H1 (cell line): ENCODE measurements around the gene RPS13. TPM values are rescaled to one million over a fixed set of nuclear protein-coding genes. Genes with fewer than 3 reads are reported as not detected.

Source experiments
- CTCF ChIA-PET: fragments of 300-600 bp; sonication (Branson Sonifier 250); formaldehyde crosslinking; loops from one replicate; lab custom pipeline; 2021; ENCODE audit not compliant: partially characterized antibody; lab: Charles Lee
- POLR2A ChIA-PET: fragments of 300-600 bp; sonication (Branson Sonifier 250); formaldehyde crosslinking; loops from one replicate; lab custom pipeline; 2021; ENCODE audit warnings: inconsistent platforms; ENCODE audit not compliant: partially characterized antibody; lab: Charles Lee
- DNase-seq, 2 experiments: peaks; one replicate each; pipeline versions ENCODE4 v3.0.0 to v3.0.0-alpha.2; 2010 to 2022; ENCODE audit warnings: low spot score in 2 of 2, low read depth in 1 of 2, mixed read lengths in 1 of 2
- FAIRE-seq: peaks from 2 replicates; lab custom pipeline; 2011; peaks lifted over from hg19 to GRCh38; lab: Jason Lieb, UNC
- H2AFZ ChIP-seq: 2 replicates; pipeline ENCODE4 v1.8.1; 2012; ENCODE audit warnings: low read length, inconsistent platforms
- H2AK5ac ChIP-seq: 2 replicates; pipeline ENCODE4 v1.6.1; 2013; ENCODE audit warnings: low read depth, low read length
- H2BK120ac ChIP-seq: replicated peaks from 2 replicates; pipeline ENCODE3; 2013; ENCODE audit warnings: low read depth, low read length, inconsistent platforms
- H2BK12ac ChIP-seq: 2 replicates; pipeline ENCODE4 v1.6.1; 2013; ENCODE audit warnings: low read depth, low read length
- H2BK15ac ChIP-seq: 2 replicates; pipeline ENCODE4 v1.6.1; 2013; ENCODE audit warnings: low read length
- H2BK20ac ChIP-seq: 2 replicates; pipeline ENCODE4 v1.6.1; 2013; ENCODE audit warnings: low read length
- H2BK5ac ChIP-seq: 2 replicates; pipeline ENCODE4 v1.6.1; 2013; ENCODE audit warnings: low read depth, low read length
- H3K14ac ChIP-seq: 2 replicates; pipeline ENCODE4 v1.6.1; 2013; ENCODE audit warnings: inconsistent platforms; ENCODE audit not compliant: insufficient read length
- H3K18ac ChIP-seq: 2 replicates; pipeline ENCODE4 v1.6.1; 2013; ENCODE audit warnings: low read length; ENCODE audit errors: extremely low read depth
- H3K23ac ChIP-seq: 2 replicates; pipeline ENCODE4 v1.6.1; 2013; ENCODE audit warnings: inconsistent platforms; ENCODE audit not compliant: insufficient read length
- H3K23me2 ChIP-seq: 2 replicates; pipeline ENCODE4 v1.6.1; 2013; ENCODE audit warnings: low read depth, low read length
- H3K27ac ChIP-seq: 2 replicates; pipeline ENCODE4 v1.6.1; 2011; ENCODE audit warnings: low read depth, low read length, inconsistent platforms
- H3K27me3 ChIP-seq, 4 experiments: replicated peaks in 1 of 4; 1 replicate in 1 of 4; 2 replicates in 3 of 4; pipeline versions ENCODE4 v1.6.1 to v1.8.1; 2011 to 2013; ENCODE audit warnings: low read length in 3 of 4, mild to moderate bottlenecking in 3 of 4, inconsistent platforms in 2 of 4, mixed read lengths in 2 of 4, moderate library complexity in 1 of 4; ENCODE audit not compliant: control insufficient read depth in 3 of 4, insufficient read depth in 3 of 4; ENCODE audit errors: extremely low read depth in 1 of 4
- H3K36me3 ChIP-seq, 4 experiments: 2 replicates each; pipeline versions ENCODE4 v1.6.1 to v1.8.1; 2011 to 2013; ENCODE audit warnings: mild to moderate bottlenecking in 4 of 4, low read length in 3 of 4, moderate library complexity in 2 of 4, control low read depth in 1 of 4, inconsistent platforms in 1 of 4; ENCODE audit not compliant: insufficient read depth in 4 of 4, control insufficient read depth in 2 of 4
- H3K4ac ChIP-seq: replicated peaks from 2 replicates; pipeline ENCODE3; 2013; ENCODE audit warnings: low read length, low read depth, mixed read lengths, inconsistent platforms; ENCODE audit not compliant: insufficient read length
- H3K4me1 ChIP-seq, 4 experiments: replicated peaks in 1 of 4; 1 replicate in 1 of 4; 2 replicates in 3 of 4; pipeline versions ENCODE4 v1.6.1 to v1.8.1; 2011 to 2013; ENCODE audit warnings: low read length in 3 of 4, inconsistent platforms in 2 of 4, mixed read lengths in 1 of 4; ENCODE audit not compliant: insufficient read depth in 4 of 4, control insufficient read depth in 3 of 4
- H3K4me2 ChIP-seq, 2 experiments: 2 replicates each; pipeline versions ENCODE4 v1.6.1 to v1.8.1; 2011 to 2013; ENCODE audit warnings: low read depth in 2 of 2, low read length in 2 of 2, control low read depth in 1 of 2, inconsistent platforms in 1 of 2, mild to moderate bottlenecking in 1 of 2; ENCODE audit not compliant: insufficient read depth in 1 of 2
- H3K4me3 ChIP-seq, 4 experiments: fragments of 200-600, 300-600 bp in 1 of 4; sonication (generic), shearing (Covaris generic), sonication (Bioruptor Twin) in 1 of 4; 2 replicates each; pipeline versions ENCODE4 v1.5.1 to v1.8.1; 2011 to 2016; ENCODE audit warnings: low read length in 4 of 4, low read depth in 3 of 4, control low read depth in 2 of 4, inconsistent platforms in 2 of 4, mild to moderate bottlenecking in 2 of 4, mixed read lengths in 1 of 4, moderate library complexity in 1 of 4; ENCODE audit not compliant: insufficient read depth in 2 of 4; ENCODE audit errors: extremely low read depth in 1 of 4
- H3K56ac ChIP-seq: replicated peaks from 2 replicates; pipeline ENCODE3; 2013; ENCODE audit warnings: low read depth, mild to moderate bottlenecking, mixed read lengths, low read length, inconsistent platforms; ENCODE audit not compliant: insufficient read length
- H3K79me1 ChIP-seq: 2 replicates; pipeline ENCODE4 v1.6.1; 2013; ENCODE audit warnings: low read depth, low read length, control low read depth
- H3K79me2 ChIP-seq, 2 experiments: 2 replicates each; pipeline versions ENCODE4 v1.6.1 to v1.8.1; 2012 to 2013; ENCODE audit warnings: low read length in 2 of 2, mild to moderate bottlenecking in 2 of 2, inconsistent platforms in 1 of 2; ENCODE audit not compliant: insufficient read depth in 2 of 2, control insufficient read depth in 1 of 2
- H3K9ac ChIP-seq, 4 experiments: replicated peaks in 1 of 4; 1 replicate in 1 of 4; 2 replicates in 3 of 4; pipeline versions ENCODE4 v1.6.1 to v1.8.1; 2011 to 2013; ENCODE audit warnings: low read depth in 3 of 4, low read length in 3 of 4, control low read depth in 2 of 4, mild to moderate bottlenecking in 2 of 4, moderate library complexity in 2 of 4, inconsistent platforms in 1 of 4; ENCODE audit errors: extremely low read depth in 1 of 4
- H3K9me3 ChIP-seq, 2 experiments: 2 replicates each; pipeline versions ENCODE4 v1.6.1 to v1.8.1; 2012 to 2013; ENCODE audit warnings: mild to moderate bottlenecking in 2 of 2, moderate library complexity in 2 of 2, control low read depth in 1 of 2, inconsistent platforms in 1 of 2, low read depth in 1 of 2, low read length in 1 of 2, mixed read lengths in 1 of 2; ENCODE audit not compliant: insufficient read depth in 2 of 2
- H4K20me1 ChIP-seq, 2 experiments: replicated peaks in 1 of 2; 2 replicates each; pipeline versions ENCODE3 to v1.8.1; 2011 to 2013; ENCODE audit warnings: inconsistent platforms in 2 of 2, low read length in 2 of 2, mild to moderate bottlenecking in 1 of 2; ENCODE audit not compliant: insufficient read depth in 2 of 2, control insufficient read depth in 1 of 2
- H4K5ac ChIP-seq: 2 replicates; pipeline ENCODE4 v1.6.1; 2013; ENCODE audit warnings: low read length, low read depth, mixed read lengths, inconsistent platforms; ENCODE audit not compliant: insufficient read length
- H4K8ac ChIP-seq: 2 replicates; pipeline ENCODE4 v1.8.0; 2013; ENCODE audit warnings: mild to moderate bottlenecking, moderate library complexity, low read length, inconsistent platforms; ENCODE audit not compliant: insufficient read depth; ENCODE audit errors: extremely low read depth
- H4K91ac ChIP-seq: replicated peaks from 2 replicates; pipeline ENCODE3; 2013; ENCODE audit warnings: low read length, mixed read lengths, inconsistent platforms; ENCODE audit not compliant: insufficient read length
- BACH1 ChIP-seq: IDR thresholded peaks from 2 replicates; pipeline ENCODE4 v1.6.1; 2012; ENCODE audit warnings: low read length, improper control_type of control experiment
- CEBPB ChIP-seq: IDR thresholded peaks from 2 replicates; pipeline ENCODE4 v1.6.1; 2012; ENCODE audit warnings: low read depth, low read length
- CHD1 ChIP-seq: IDR thresholded peaks from 2 replicates; pipeline ENCODE4 v1.6.1; 2012; ENCODE audit warnings: low read depth, low read length, improper control_type of control experiment
- CTBP2 ChIP-seq: IDR thresholded peaks from 2 replicates; pipeline ENCODE4 v1.7.0; 2011; ENCODE audit warnings: borderline replicate concordance, mild to moderate bottlenecking, moderate library complexity, mixed read lengths, low read length; ENCODE audit not compliant: insufficient read depth, insufficient read length
- PHF8 ChIP-seq: fragments of 200-600 bp; sonication (generic); conservative IDR thresholded peaks from 2 replicates; pipeline ENCODE4 v1.7.1; 2012; ENCODE audit warnings: low read depth, mild to moderate bottlenecking, inconsistent platforms, low read length, moderate library complexity
- SIN3A ChIP-seq, 2 experiments: IDR thresholded peaks in 1 of 2; conservative IDR thresholded peaks in 1 of 2; 2 replicates each; pipeline ENCODE4 v1.6.1; 2011 to 2012; ENCODE audit warnings: low read length in 2 of 2, improper control_type of control experiment in 1 of 2, low read depth in 1 of 2, mild to moderate bottlenecking in 1 of 2
- SP1 ChIP-seq: IDR thresholded peaks from 2 replicates; pipeline ENCODE4 v1.6.1; 2011; ENCODE audit warnings: low read depth, low read length
- SP2 ChIP-seq: IDR thresholded peaks from 2 replicates; pipeline ENCODE4 v1.6.1; 2012; ENCODE audit warnings: mild to moderate bottlenecking, low read length, inconsistent platforms
- TEAD4 ChIP-seq: IDR thresholded peaks from 2 replicates; pipeline ENCODE4 v1.6.1; 2012; ENCODE audit warnings: low read depth, low read length, inconsistent platforms, mixed read lengths
- YY1 ChIP-seq: IDR thresholded peaks from 2 replicates; pipeline ENCODE4 v1.6.1; 2011; ENCODE audit warnings: low read depth, mild to moderate bottlenecking, low read length
- WGBS, 2 experiments: shearing (Covaris generic) in 1 of 2; methylation state at CpG; one replicate each; pipeline versions ENCODE4 v1.1.6 to v1.1.7; 2013 to 2015; ENCODE audit warnings: low lambda C conversion rate in 2 of 2, mixed read lengths in 2 of 2, inconsistent platforms in 1 of 2, low coverage in 1 of 2, missing lambda C conversion rate in 1 of 2; ENCODE audit not compliant: insufficient replicate concordance in 2 of 2, insufficient coverage in 1 of 2, insufficient read length in 1 of 2; ENCODE audit errors: extremely low coverage in 1 of 2, missing lambda C conversion rate in 1 of 2; 5-methylcytosine and 5-hydroxymethylcytosine counted together
- polyA plus RNA-seq, 7 experiments: library from polyadenylated mRNA; depleted of rRNA in 3 of 7; stranded (reverse) in 5 of 7; unstranded in 2 of 7; fragments of >200 nt in 5 of 7; fragments of 200-250 nt in 2 of 7; gene quantifications; 1 replicate in 5 of 7; 2 replicates in 1 of 7; 4 replicates in 1 of 7; pipeline versions ENCODE4 v1.2.1 to v1.2.3, GENCODE V29; 2011 to 2013; ENCODE audit warnings: missing spikeins in 2 of 7, mixed read lengths in 2 of 7
- total RNA-seq: library from RNA; stranded (reverse); fragmentation: NEBNext Ultra II Directional; extraction: Animal tissue kit (Norgen Biotek cat#: 25700); gene quantifications from 2 replicates; pipeline ENCODE4 v1.2.1, GENCODE V29; 2021

Gene RPS13
- total and polyA plus RNA-seq, 2 of the 8 experiments (the other 6 are each of a cell fraction or from before 2014, with no cell fraction given), result 1,336 to 2,270 TPM

GRCh38 chr11:17098038-17098437 is 20.6 kb upstream of the RPS13 start:
- Histone ChIP-seq H2BK15ac (no peak overlapping the region), H3K9ac (no peak overlapping the region), H3K4ac (no peak overlapping the region), H3K27ac (no peak overlapping the region), H3K23ac (no peak overlapping the region), H3K23me2 (no peaks in the 10 kb centered on the region), H2BK120ac (no peak overlapping the region), H3K4me2 (no peak overlapping the region), H4K5ac (no peak overlapping the region), H3K56ac (no peak overlapping the region), H2BK20ac (no peak overlapping the region), H2AK5ac (no peak overlapping the region), H2AFZ (no peak overlapping the region), H3K27me3 (no peaks in the 10 kb centered on the region), H3K79me1 (no peaks in the 10 kb centered on the region), H3K14ac (no peak overlapping the region), H2BK5ac (no peak overlapping the region), H3K18ac (no peak overlapping the region), H3K9me3 (no peaks in the 10 kb centered on the region), H3K36me3 (peaks cover 10 to 58% (median 41%) of the 10 kb centered on the region in 4 experiments), H3K4me3 (no peak overlapping the region), H4K8ac (no peak overlapping the region), H2BK12ac (no peak overlapping the region), H3K4me1 (no peaks in the 10 kb centered on the region), H4K20me1 (no peaks in the 10 kb centered on the region), H4K91ac (no peak overlapping the region), H3K79me2 (no peaks in the 10 kb centered on the region)
- WGBS, 2 experiments, result 100% methylated on average over 1 of the region's 1 CpG; no CpG with 5 or more reads in 1 of the 2 experiments
- DNase-seq (no peak), FAIRE-seq (no peak)
- ChIA-PET CTCF (interaction anchor here (0.9 to 2.6 kb wide), 4 partner anchors 9 to 91 kb away, joined by 4 to 7 read pairs (median 6); no protein-coding TSS in a partner anchor), POLR2A (interaction anchor here (2.5 kb wide), 1 partner anchor 23 kb away, joined by 8 read pairs; no protein-coding TSS in a partner anchor)
- TF ChIP-seq CTBP2 (no peak), SP1 (no peak), PHF8 (no peak), SIN3A (conservative IDR thresholded peaks at IDR 0.05 in 1 of 2, IDR thresholded peaks at IDR 0.05 in 1 of 2; ENCODE audit: low read depth in 1 of 2, low read length in 2 of 2) (no peak), CHD1 (no peak), SP2 (no peak), BACH1 (no peak), TEAD4 (no peak), YY1 (no peak), CEBPB (no peak)
